B cell (primary cell): ENCODE measurements around the gene CACHD1. TPM values are rescaled to one million over a fixed set of nuclear protein-coding genes. Genes with fewer than 3 reads are reported as not detected.

Experiments used
- ATAC-seq: fragments of 200-7000 bp; cut with Tn5 transposase; one replicate; pipeline ENCODE4 v1.10.0; 2021; ENCODE audit warnings: low read depth, mild to moderate bottlenecking, moderate number of reproducible peaks, moderate library complexity
- CTCF ChIA-PET: fragments of 350-600 bp; sonication (Branson Sonifier 250); formaldehyde crosslinking; loops from one replicate; lab custom pipeline; 2021; ENCODE audit warnings: antibody characterized with exemption, inconsistent platforms; lab: Charles Lee
- POLR2A ChIA-PET: fragments of 350-600 bp; sonication (Branson Sonifier 250); formaldehyde crosslinking; loops from one replicate; lab custom pipeline; 2021; ENCODE audit warnings: antibody characterized with exemption; lab: Charles Lee
- DNase-seq: peaks from one replicate; pipeline ENCODE4 v3.0.0; 2013
- H2AFZ ChIP-seq: 2 replicates; pipeline ENCODE4 v1.6.1; 2012; ENCODE audit warnings: mild to moderate bottlenecking, low read depth, low read length; ENCODE audit not compliant: insufficient read depth, poor library complexity, severe bottlenecking
- H3K27ac ChIP-seq, 2 donors: 1 replicate in 1 of 2; 2 replicates in 1 of 2; pipeline ENCODE4 v1.5.1; 2012 to 2013; ENCODE audit warnings: low read length in 2 of 2, mild to moderate bottlenecking in 2 of 2, moderate library complexity in 1 of 2
- H3K27me3 ChIP-seq, 4 experiments: fragments of 200-600 bp in 1 of 4; sonication (generic) in 1 of 4; replicated peaks in 1 of 4; 1 replicate in 2 of 4; 2 replicates in 2 of 4; pipeline versions ENCODE4 v1.6.1 to v1.7.0; 2013 to 2016; ENCODE audit warnings: low read length in 3 of 4, mild to moderate bottlenecking in 2 of 4, mixed read lengths in 1 of 4, moderate library complexity in 1 of 4; ENCODE audit not compliant: insufficient read depth in 4 of 4, control insufficient read depth in 3 of 4; ENCODE audit errors: control extremely low read depth in 1 of 4
- H3K36me3 ChIP-seq, 2 experiments: replicated peaks in 1 of 2; 1 replicate in 1 of 2; 2 replicates in 1 of 2; pipeline versions ENCODE4 v1.6.1 to v1.7.1; 2013; ENCODE audit warnings: low read length in 1 of 2; ENCODE audit not compliant: insufficient read depth in 2 of 2, control insufficient read depth in 1 of 2; ENCODE audit errors: control extremely low read depth in 1 of 2, extremely low read depth in 1 of 2
- H3K4me1 ChIP-seq, 2 donors: fragments of 200-600 bp in 1 of 2; sonication (generic) in 1 of 2; 1 replicate in 1 of 2; 2 replicates in 1 of 2; pipeline versions ENCODE4 v1.5.1 to v1.6.1; 2013 to 2017; ENCODE audit warnings: low read length in 2 of 2; ENCODE audit not compliant: control insufficient read depth in 2 of 2, insufficient read depth in 2 of 2
- H3K4me2 ChIP-seq: replicated peaks from 2 replicates; pipeline ENCODE3; 2012; ENCODE audit warnings: mild to moderate bottlenecking, low read depth, low read length; ENCODE audit not compliant: poor library complexity, severe bottlenecking
- H3K4me3 ChIP-seq, 5 experiments: fragments of 200-600 bp in 1 of 5; sonication (generic) in 1 of 5; 1 replicate in 3 of 5; 2 replicates in 2 of 5; pipeline versions ENCODE4 v1.5.1 to v1.7.0; 2011 to 2016; ENCODE audit warnings: low read length in 4 of 5, mild to moderate bottlenecking in 4 of 5, low read depth in 2 of 5, control low read depth in 1 of 5, moderate library complexity in 1 of 5; ENCODE audit not compliant: insufficient read depth in 1 of 5; ENCODE audit errors: control extremely low read depth in 1 of 5, extremely low read depth in 1 of 5
- H3K79me2 ChIP-seq: fragments of 200-600 bp; sonication (generic); one replicate; pipeline ENCODE4 v1.6.0; 2016; ENCODE audit warnings: low read length; ENCODE audit not compliant: control insufficient read depth, insufficient read depth
- H3K9ac ChIP-seq: fragments of 200-600 bp; sonication (generic); 2 replicates; pipeline ENCODE4 v1.6.1; 2017; ENCODE audit warnings: mild to moderate bottlenecking, low read length, moderate library complexity
- H3K9me3 ChIP-seq, 3 donors: one replicate each; pipeline versions ENCODE4 v1.6.1 to v1.7.1; 2013; ENCODE audit warnings: low read length in 2 of 3; ENCODE audit not compliant: control insufficient read depth in 2 of 3, insufficient read depth in 1 of 3; ENCODE audit errors: control extremely low read depth in 1 of 3
- H4K20me1 ChIP-seq: 2 replicates; pipeline ENCODE4 v1.6.0; 2012; ENCODE audit warnings: mild to moderate bottlenecking, low read length; ENCODE audit not compliant: insufficient read depth, control insufficient read depth, poor library complexity, severe bottlenecking
- H3K27ac Mint-ChIP-seq: one replicate; pipeline ENCODE4 v1.8.0; 2021; ENCODE audit warnings: mixed read lengths
- H3K27me3 Mint-ChIP-seq: one replicate; pipeline ENCODE4 v1.8.0; 2021; ENCODE audit warnings: mixed read lengths
- H3K4me1 Mint-ChIP-seq: one replicate; pipeline ENCODE4 v1.8.0; 2021; ENCODE audit warnings: mixed read lengths
- H3K4me3 Mint-ChIP-seq: one replicate; pipeline ENCODE4 v1.8.0; 2021; ENCODE audit warnings: mixed read lengths
- H3K9me3 Mint-ChIP-seq: one replicate; pipeline ENCODE4 v1.8.0; 2022; ENCODE audit warnings: mixed read lengths; ENCODE audit not compliant: insufficient read depth
- EZH2 ChIP-seq: IDR thresholded peaks from 2 replicates; pipeline ENCODE4 v1.6.1; 2012; ENCODE audit warnings: borderline replicate concordance, low read depth, mild to moderate bottlenecking, moderate library complexity, low read length; ENCODE audit not compliant: insufficient read depth, poor library complexity, severe bottlenecking
- WGBS: methylation state at CpG from one replicate; pipeline ENCODE4 v1.1.5; 2013; ENCODE audit warnings: missing lambda C conversion rate; ENCODE audit not compliant: insufficient coverage; 5-methylcytosine and 5-hydroxymethylcytosine counted together
- intact Hi-C: fragments of 100-400 bp; cut with micrococcal nuclease; formaldehyde crosslinking; loops from one replicate; pipeline ENCODE4 v1.10.0; 2022
- polyA plus RNA-seq: library from polyadenylated mRNA; depleted of rRNA; stranded (reverse); fragments of >200 nt; gene quantifications from 2 replicates; pipeline ENCODE4 v1.2.3, GENCODE V29; 2012
- total RNA-seq, 2 donors: library from RNA; stranded (reverse); fragments of 120-200 nt in 1 of 2; gene quantifications; 1 replicate in 1 of 2; 2 replicates in 1 of 2; pipeline versions ENCODE4 v1.2.3 to v1.2.4, GENCODE V29; 2013 to 2022
- TF ChIP-seq, protein P1 (sequence below): fragments of 200-600 bp; IDR thresholded peaks from one replicate; pipeline ENCODE4 v1.8.0; 2022; ENCODE audit warnings: antibody characterized with exemption, mild to moderate bottlenecking

The CACHD1 gene
- total and polyA plus RNA-seq, 2 donors (not counting 1 experiment from before 2014, with no cell fraction given) = not detected

- H3K27ac Mint-ChIP-seq = no peak overlapping the region
- Histone ChIP-seq H2AFZ (no peak overlapping the region), H3K4me1 (no peaks in the 10 kb centered on the region), H3K9ac (no peak overlapping the region), H3K4me3 (no peak overlapping the region), H3K9me3 (no peaks in the 10 kb centered on the region), H3K27ac (no peak overlapping the region), H4K20me1 (no peaks in the 10 kb centered on the region), H3K79me2 (no peaks in the 10 kb centered on the region), H3K4me2 (no peak overlapping the region), H3K27me3 (no peaks in the 10 kb centered on the region), H3K36me3 (no peaks in the 10 kb centered on the region)
- WGBS = 83% methylated on average over 2 of the region's 6 CpGs
- no peaks in the 10 kb centered on the region for H3K9me3 Mint-ChIP-seq
- POLR2A ChIA-PET = no interaction called here
- no peak overlapping the region for H3K4me3 Mint-ChIP-seq
- intact Hi-C loops = no loop called here
- TF ChIP-seq EZH2 = no peak
- TF ChIP-seq, protein P1, sequence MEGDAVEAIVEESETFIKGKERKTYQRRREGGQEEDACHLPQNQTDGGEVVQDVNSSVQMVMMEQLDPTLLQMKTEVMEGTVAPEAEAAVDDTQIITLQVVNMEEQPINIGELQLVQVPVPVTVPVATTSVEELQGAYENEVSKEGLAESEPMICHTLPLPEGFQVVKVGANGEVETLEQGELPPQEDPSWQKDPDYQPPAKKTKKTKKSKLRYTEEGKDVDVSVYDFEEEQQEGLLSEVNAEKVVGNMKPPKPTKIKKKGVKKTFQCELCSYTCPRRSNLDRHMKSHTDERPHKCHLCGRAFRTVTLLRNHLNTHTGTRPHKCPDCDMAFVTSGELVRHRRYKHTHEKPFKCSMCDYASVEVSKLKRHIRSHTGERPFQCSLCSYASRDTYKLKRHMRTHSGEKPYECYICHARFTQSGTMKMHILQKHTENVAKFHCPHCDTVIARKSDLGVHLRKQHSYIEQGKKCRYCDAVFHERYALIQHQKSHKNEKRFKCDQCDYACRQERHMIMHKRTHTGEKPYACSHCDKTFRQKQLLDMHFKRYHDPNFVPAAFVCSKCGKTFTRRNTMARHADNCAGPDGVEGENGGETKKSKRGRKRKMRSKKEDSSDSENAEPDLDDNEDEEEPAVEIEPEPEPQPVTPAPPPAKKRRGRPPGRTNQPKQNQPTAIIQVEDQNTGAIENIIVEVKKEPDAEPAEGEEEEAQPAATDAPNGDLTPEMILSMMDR = no peak
- H3K4me1 Mint-ChIP-seq = no peaks in the 10 kb centered on the region
- CTCF ChIA-PET = no interaction called here
- DNase-seq = no peak
- no peaks in the 10 kb centered on the region for H3K27me3 Mint-ChIP-seq
- no peak for ATAC-seq
These were observed 75.4 kb downstream of the CACHD1 start for GRCh38 chr1:64545118-64545843.

DNA sequence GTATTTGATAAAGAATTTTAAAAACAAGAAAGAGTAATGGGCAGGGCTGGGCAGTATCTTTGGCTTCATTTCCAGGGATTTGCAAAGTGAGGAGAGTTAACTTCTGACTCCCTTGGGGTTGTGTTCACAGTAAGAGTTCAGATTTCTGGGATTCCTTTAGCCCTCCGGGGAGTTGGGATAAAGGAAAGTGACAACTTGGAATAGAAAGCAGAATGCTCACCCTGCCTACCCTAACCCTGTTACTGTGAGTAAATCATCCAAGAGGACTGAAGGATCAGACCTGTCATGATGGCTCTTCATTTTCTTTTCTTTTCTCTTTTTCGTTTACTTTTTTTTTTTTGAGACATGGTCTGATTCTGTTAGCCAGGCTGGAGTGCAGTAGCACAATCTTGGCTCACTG is 76.1 kb downstream of the CACHD1 start:
- no peak for ATAC-seq
- Histone ChIP-seq H3K9ac (no peak overlapping the region), H3K27ac (no peak overlapping the region), H3K36me3 (no peaks in the 10 kb centered on the region), H3K4me1 (no peaks in the 10 kb centered on the region), H3K27me3 (no peaks in the 10 kb centered on the region), H3K4me2 (no peak overlapping the region), H4K20me1 (no peaks in the 10 kb centered on the region), H2AFZ (no peak overlapping the region), H3K9me3 (no peaks in the 10 kb centered on the region), H3K4me3 (no peak overlapping the region), H3K79me2 (no peaks in the 10 kb centered on the region)
- Mint-ChIP-seq H3K9me3 (no peaks in the 10 kb centered on the region), H3K4me3 (no peak overlapping the region), H3K27ac (no peak overlapping the region), H3K27me3 (no peaks in the 10 kb centered on the region), H3K4me1 (no peaks in the 10 kb centered on the region)
- no peak for TF ChIP-seq EZH2
- TF ChIP-seq, protein P1 = no peak
- no peak for DNase-seq
- CTCF ChIA-PET = no interaction called here
- POLR2A ChIA-PET = no interaction called here
- intact Hi-C loops = no loop called here
- WGBS = 83% methylated on average over 2 of the region's 2 CpGs
